T-helper 2 cell treated with Interferon-gamma antibody and Interleukin-4, amounts not matched to agents 100 ng/mL and 5 ng/mL, for 36 hours (primary cell): Measurements from ENCODE around the gene NOS1. TPM values are rescaled to one million over a fixed set of nuclear protein-coding genes. Genes with fewer than 3 reads are reported as not detected.

Experiments used
- intact Hi-C: fragments of 100-400 bp; cut with micrococcal nuclease; formaldehyde crosslinking; loops from one replicate; pipeline ENCODE4 v1.15.1; 2023
- total RNA-seq: library from RNA; stranded (reverse); gene quantifications from 2 replicates; pipeline ENCODE4 v1.2.3, GENCODE V29; 2022

NOS1 gene
- total RNA-seq, 1 donor from 2014 or later: not detected

DNA sequence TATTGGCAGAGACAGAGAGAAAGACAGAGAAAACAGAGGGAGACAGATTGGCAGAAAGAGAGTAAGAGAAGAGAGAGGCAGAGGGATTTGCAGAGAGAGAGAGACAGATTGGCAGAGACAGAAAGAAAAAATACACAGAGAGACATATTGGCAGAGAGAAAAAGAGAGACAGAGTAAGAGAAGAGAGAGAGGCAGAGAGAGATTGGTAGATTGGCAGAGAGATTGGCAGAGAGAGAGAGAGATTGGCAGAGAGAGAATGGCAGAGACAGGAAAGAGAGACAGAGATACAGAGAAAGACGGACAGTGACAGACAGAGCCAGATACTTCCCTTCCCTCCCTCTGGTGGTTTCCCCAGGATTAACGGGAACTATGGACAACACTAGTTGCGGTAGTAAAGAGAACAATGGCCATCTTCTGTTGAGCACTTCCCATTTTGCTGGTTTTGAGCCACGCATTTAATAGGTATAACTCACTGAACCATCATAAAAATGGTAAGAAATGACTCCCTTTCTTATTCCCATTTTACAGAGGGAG is 2.6 kb upstream of the NOS1 start:
- intact Hi-C loops: no loop called here

DNA sequence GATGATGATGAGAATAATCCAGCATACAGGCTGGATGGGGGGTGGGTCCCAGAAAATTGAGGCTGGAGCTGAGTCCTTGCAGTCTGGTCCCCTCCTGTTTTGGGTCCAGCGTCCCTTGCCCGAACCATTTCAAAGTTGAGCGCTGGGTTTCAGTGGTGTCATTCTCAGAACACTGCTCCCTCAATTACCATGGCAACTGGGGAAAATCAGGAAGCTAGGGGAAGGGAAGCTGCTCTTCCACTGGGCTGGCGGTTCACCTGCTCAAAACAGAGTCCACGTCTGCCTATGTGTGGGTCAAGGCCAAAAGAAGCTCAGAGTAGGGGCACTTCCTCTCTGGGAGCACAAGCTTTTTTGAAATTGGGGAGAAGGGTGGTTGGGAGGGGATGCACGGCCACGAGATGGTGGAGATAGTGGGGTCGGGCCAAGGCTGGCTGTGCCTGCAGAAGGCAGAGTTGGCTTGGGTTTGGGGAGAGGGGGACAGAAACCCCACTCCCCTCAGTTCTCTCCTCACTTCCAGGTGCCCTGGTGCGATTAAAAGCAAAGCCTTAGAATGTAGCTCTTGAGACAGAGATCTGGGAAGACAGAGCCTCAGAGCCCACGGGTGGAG is 1.7 kb upstream of the NOS1 start:
- intact Hi-C loops: no loop called here

DNA sequence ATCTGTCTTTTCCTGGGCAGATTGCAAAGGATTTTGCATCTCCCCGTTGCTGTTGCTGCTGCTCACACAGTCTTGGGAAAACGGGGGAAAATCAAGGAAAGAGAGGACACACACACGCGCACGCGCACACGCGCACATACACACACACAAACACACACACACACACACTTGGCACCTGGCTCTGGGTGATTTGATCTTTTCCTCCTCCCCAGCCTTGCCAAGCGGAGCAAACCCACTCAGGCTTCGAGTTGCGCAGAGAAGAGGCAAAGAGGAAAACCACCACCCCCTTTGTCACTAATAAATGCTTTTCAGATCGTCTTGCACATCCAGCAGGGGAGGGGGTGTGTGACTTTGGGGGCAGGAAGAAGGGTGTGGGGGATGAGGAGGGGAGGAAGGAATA is 965 bp upstream of the NOS1 start:
- intact Hi-C loops: no loop called here

DNA sequence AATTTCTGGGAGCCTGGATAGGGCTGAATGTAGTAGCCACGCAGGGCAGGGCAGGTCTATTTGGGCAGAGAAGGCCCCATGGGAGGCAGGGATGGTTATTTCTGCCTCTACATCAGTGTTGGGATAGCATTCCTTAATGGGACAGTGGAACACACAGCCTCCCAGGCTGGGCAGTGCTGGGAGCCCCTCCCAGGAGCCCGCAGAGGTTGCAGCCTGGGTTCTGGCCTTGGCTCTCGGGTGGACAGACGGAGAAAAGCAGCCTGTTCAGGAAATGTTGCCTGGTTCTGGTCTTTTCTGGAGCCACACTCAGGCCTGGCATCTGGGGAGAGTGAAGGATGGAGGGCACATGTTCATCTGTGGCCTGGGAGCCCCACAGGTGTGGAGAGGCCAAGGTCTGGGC is 479 bp upstream of the NOS1 start:
- intact Hi-C loops: no loop called here

DNA sequence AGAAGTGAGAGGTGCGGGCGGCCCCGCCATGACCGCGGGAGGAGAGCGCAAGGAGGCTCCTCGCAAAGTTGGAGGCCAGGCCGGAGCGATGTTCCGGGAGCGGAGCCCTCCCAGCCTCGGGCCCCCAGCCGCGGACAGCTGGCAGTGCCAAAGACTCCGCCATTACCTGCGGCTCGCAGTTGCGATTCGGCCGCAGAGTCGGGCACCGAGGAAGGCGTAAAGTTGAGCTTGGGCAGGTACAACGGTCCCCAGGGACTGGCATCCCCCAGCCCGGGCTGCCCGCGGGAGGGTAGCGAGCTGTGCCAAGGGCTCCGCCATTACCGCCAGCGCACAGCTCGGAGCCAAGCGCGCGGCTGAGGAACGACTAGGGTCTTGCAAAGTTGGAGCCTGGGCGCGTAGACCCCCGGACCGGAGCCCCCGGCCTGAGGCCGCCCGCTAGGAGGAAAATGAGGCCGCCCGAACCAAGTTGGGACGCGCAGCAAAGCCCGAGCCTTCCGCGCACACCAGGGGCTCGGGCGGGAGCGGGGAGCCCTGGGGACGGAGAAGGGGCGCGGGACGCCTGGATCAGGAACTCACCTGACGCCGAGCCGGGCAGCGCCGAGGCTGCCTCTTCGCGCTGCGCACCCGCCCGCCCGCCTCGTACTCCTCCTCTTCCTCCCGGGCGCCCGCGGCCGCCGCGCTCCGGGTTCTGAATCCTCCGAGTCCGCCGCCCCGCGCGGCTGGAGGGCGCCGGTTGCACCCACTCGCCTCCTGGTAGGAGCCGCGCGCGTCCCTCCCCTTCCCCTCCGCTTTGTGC is 677 bp downstream of the NOS1 start:
- intact Hi-C loops: no loop called here

DNA sequence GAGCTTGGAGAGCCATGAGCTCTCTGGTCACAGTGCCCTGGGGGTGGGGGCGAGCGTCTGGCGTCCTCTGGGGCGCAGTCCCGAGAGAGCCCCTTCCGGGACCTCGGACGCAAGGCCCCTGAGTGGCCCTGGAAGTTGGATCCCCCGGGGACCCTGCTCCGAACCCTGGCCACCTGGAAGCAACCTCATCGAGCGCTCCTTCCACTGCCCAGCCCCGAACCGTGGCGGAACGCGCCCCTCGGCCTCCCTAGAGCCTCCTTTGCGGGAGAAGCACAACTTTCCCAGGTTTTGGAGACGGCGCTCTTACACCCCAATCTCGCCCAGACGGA is 1.2 kb downstream of the NOS1 start:
- intact Hi-C loops: no loop called here

DNA sequence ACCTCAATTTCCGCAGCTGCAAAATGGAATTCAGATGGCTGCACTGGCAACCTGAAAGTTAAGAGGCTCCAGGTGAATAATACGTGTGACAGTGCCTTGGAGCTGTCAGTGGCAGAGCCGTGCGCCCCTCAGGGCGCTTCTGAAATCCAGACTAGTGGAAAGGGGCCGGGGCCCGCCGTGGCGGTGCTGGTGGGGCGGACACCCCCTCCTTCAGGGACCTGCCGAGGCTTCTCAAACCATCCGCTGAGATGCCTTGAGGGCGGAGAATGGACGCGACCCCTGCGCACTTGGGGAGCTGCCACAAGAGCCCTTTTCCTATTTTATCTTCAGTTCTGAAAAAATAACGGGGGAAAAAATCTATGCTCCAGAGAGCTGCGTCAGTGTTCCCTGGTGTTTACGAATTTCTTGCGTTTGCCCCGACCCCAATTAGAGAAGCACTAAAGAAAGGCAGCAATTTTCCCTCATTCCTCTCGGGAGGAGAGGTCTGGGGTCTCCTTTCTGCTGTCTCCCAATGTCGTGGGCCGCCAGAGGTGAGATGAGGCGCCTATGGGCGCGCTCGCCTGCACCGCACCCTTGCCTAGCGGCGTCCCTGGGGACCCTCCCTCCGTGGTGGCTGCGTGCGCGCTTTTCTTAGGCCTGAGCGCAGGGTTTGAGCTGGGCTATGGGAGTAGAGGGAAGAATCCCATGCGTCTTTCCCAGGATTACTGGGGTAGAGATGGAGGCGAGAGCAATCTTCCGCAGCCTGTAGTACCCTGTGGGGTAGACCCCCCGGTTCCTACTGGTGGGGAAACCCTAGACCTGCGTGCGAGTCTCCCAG is 2.2 kb downstream of the NOS1 start:
- intact Hi-C loops: no loop called here

DNA sequence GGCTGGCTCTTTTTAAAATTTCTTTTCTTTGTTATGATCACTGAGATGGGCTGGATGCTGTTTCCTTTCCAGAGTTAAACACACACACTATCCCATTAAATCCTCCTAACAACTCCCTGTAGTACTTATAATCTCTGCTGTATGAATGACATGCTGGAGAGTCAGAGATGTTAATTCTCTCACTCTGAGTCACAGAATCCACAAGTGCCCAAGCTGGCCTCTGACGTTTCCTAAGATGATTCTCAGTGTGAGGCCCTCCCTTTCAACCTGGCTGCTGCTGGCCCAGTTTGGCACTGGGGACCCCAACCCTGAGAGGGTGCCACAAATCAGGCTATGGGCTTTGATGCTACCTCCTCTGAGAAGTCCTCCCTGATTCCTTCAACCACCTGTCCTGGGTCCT is 5.4 kb downstream of the NOS1 start:
- intact Hi-C loops: no loop called here

DNA sequence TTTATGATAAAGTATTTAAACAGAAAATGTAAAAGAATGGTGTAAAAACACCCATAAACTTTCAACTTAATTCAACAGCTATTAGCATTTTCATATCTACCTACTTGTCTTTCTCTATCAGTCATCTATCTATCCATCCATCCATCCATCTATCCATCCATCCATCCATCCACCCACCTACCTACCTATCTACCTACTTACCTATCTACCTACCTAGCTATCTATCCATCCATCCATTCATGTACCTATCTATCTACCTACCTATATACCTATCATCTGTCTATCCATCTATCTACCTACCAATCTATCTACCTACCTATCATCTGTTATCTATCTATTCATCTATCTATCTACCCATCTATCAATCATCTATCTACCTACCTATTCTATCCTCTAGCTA is 8.5 kb downstream of the NOS1 start:
- intact Hi-C loops: no loop called here

DNA sequence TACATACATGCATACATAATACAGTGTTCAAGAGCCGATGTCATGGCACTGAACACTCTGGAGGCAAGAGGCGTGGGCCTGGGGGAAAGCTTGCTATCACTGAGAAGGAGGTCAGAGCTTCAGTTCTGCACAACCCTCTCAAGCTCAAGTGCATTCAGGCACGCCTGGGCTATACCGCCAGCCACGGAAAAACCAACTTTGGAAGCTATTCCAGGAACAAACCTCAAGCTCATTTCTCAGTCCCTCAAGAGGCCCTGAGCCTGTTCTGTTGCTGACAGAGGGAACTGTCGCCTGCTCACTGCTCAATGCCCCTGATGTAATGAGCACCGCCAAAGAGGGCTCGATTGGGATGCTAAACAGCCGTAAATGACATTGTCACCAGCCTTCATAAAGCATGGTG is 9.2 kb downstream of the NOS1 start:
- intact Hi-C loops: no loop called here

DNA sequence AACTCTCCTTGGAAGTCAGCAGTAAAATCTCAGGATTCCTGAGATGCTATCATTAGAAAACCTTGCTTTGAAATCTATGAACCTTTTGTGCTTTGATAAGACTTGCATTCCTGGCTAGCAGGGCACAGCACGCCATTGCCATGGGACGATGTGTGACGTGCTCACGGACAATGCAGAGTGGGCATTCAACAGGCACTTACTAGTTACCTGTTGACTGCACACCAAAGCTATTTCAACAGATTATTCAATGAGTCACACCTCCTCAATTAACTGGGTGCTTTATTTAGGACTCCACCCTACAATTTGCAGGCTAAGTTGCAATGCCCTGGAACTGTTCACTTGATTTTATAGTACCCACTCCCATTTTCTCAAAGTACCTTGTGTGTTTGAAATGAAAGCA is 11.3 kb downstream of the NOS1 start:
- intact Hi-C loops: no loop called here

DNA sequence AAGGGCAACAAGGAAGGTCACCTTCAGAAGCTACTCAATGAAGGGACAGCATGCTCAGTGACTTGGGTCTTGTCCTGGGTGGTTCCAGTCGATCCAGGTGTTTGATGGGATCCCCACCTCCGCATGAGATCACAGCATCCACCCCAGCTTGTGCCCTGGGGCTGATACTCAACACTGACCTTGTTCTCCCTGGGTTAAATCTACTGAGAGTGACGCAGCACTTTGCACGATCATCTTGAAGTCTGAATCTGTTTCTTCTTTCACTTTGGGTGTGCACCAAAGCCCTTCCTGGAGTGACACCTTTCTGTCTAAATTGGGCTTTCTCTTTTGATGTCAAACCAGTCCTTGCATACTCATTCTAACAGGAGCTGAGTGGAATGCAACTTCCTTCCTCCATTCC is 13.8 kb downstream of the NOS1 start:
- intact Hi-C loops: no loop called here

DNA sequence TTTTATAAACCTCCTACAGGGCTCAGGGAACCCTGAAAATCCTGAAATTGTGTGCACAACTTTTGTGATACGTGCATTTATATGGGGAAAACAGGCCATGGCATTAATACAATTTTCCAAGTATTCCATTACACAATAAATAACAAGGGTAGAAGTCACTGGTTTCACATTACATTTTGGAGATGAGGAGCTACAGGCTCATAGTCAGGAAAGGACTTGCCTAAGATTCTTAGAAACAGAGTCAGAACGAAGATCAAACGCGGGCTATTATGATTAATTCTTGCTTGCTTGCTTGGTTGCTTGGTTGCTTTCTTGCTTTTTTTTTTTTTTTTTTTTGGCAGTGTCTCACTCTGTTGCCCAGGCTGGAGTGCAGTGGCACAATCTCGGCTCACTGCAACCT is 16.7 kb downstream of the NOS1 start:
- intact Hi-C loops: no loop called here

DNA sequence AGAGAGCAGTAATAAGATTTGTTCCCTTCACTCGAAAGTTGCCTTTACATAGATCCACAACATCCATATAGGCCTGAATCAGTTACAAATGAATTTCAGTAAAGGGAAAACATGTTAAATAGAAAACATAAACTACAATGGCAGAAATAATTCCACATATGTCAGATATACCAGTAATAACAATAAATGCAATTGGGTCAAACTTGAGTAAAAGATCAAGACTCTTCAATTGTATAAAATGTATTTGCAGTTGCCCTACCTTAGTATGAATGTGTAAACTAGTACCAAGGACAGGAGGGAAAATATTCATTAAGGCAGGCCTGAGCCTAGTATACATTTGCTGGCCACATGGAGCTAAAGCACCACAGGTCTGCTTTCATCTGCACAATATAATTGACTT is 17.6 kb downstream of the NOS1 start:
- intact Hi-C loops: no loop called here

DNA sequence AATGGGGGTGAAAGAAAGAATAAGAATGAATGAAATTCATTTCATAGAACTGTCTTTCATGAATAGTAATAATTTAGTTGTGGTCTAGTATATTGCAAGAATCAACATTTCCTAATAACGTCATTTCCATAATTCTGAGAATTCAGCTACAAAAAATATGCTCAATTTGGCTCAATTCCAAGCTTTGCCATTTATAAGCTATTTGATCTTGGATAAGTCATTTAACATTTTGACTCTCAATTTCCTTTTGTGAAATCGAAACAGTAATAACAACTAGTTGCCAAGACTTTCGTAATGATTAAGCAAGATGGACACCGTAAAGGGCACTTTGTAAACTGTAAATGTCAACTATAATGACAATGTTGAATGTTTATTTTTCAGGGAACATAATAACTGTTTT is 18.1 kb downstream of the NOS1 start:
- intact Hi-C loops: no loop called here

DNA sequence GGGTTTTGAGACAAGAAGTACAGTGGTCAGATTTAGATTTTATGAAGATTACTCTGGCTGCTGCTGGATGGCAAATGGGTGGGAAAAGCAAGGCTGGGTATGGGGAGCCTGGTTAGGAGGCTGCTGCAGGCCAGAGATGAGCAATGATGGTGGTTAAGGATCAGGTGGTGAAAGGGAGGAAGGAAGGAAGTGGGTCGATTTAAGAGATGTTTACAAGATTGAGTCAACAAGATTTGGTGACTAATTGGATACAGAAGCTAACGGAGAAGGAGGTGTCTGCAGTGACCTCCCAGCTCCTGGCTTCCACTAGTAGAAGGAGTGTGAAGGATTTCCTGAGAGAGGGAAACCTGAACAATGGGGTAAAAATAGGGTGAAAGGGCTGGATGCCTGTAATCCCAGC is 18.7 kb downstream of the NOS1 start:
- intact Hi-C loops: no loop called here

DNA sequence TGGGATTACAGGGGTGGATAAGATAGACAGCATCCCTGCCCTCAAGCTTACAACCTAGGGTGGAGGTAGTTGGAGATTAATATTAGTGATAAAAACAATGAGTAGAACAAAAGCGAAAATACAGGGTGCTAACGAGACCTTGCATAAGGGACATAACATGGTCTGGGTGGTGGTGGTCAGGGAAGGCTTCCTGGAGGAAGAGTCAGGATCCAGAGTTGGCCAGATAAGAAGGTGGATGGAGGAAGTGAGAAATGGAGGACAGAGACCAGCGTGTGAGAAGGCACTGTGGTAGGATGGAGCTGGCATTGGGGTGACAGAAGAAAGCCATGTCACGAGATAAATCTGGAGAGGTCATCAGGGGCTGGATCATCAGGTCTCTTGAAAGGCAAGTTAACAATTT is 19.2 kb downstream of the NOS1 start:
- intact Hi-C loops: no loop called here

DNA sequence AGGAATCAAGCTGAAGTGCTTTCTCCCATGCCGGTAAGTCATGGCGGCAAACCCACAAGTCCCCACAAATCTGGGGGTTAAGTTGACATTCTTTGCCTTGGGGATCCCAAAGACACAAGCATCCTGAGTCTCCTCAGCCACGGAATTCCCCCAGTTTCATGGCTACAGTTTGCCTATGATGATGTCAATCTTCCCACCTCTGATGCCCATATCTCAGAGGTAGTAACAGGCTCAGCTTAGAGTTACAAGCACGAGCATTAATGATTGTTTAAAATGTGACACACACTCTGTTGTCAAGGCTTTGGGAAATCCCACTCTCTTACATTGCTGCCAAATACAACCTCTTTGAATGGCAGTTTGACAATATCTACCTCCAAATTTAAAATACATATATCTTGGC is 22.3 kb downstream of the NOS1 start:
- intact Hi-C loops: no loop called here

DNA sequence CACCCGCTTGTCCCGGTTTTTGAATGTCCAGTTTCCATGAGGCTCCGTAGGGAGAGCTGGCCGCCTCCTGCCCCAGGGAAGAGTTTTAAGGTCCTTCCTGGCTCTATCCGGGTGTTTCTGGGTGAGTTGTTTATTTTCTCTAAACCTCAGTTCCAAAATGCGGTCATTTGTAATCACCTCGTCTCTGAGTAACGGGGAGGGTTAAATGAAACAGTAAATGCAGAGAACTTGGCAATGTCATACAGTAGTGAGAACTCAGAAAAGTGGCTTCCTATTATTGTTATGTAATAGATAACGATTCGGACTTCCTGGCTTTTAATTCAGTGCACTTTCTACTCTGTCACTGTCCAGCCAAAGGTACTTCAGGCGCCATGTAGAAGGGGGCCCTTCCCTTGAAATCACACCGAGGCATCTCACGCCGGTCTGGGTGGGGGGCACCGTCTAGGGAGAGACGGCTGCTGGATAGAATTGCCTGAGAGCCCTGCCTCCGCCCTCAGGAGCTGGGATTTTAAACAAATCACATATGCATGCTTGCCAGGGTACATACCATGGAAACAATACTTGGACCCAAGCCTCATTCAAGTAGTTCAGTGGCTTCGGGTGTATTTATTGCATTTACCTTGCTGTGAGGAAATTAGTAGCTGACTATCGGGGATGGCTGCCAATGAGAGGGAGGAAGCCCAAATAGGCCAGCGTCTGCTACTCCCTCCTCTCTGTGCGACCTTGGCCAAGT is 26.4 kb downstream of the NOS1 start:
- intact Hi-C loops: no loop called here

DNA sequence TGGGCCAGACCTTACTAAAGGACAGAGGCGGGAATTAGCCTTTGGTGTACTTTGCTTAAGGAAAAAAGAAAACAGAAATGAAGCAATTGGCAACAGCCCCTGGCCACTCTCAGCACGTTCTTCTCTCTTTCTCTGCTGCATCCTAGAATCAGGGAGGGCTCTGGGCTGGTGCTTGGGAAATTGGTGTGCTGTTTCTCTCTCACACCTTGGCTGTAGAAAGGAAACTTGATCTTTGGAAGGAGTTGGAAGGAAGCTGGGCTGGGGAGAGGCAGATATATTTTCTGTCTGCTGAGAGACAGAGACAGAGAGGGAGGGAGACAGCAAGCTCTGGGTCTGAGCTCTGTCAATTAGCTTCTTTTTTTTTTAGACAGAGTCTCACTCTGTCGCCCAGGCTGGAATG is 27.4 kb downstream of the NOS1 start:
- intact Hi-C loops: no loop called here

DNA sequence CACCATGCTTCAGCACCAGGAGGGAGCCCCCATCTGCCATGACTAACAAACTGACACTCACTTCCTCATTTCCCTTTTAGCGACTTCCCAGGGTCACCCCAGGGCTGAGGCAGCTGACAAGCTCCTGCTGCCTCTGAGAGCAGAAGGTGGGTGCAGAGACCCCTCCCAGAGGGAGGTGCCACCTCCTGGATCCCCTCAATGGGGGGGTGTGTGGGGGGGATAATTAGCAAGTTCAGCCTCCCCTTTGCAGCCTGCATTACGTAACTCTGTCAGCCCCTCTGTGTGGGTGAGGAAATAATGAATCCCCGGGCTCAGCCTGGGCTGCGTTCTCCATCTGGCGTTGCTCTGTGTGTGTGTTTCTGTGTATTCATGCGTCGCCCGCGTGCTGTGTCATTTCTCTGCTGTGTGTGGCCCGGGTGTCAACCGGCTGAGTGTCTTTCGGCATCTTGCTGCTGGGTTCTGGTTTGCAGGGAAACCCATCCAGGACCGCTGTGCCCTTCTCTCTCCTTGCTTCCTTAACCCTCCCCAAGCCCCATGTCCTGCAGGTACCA is 28.0 kb downstream of the NOS1 start:
- intact Hi-C loops: no loop called here
